ENCODE results near the gene PPP6R2.

GRCh38 chr22:50417411-50418210 lies 74.5 kb downstream of the PPP6R2 start:
- TF ChIP-seq TAF1 (IDR thresholded peaks at IDR 0.05; ENCODE audit: low read depth): no peak
- no peak for TF ChIP-seq EP300 (IDR thresholded peaks at IDR 0.05; ENCODE audit: borderline replicate concordance)
- no peak for TF ChIP-seq MAX (IDR thresholded peaks at IDR 0.05)
- no peak for TF ChIP-seq YY1 (IDR thresholded peaks at IDR 0.05; ENCODE audit: low read depth)
- TF ChIP-seq FOXM1 (IDR thresholded peaks at IDR 0.05; ENCODE audit: borderline replicate concordance, low read depth): no peak
- no peak for TF ChIP-seq USF1 (IDR thresholded peaks at IDR 0.05)
- TF ChIP-seq ZBTB7A (IDR thresholded peaks at IDR 0.05; ENCODE audit: low read depth): no peak
